Astrocyte of the cerebellum (primary cell): ENCODE measurements around the gene CTTNBP2.

ENCODE experiments used
- DNase-seq: peaks from one replicate; pipeline ENCODE4 v3.0.0-alpha.2; 2011; ENCODE audit warnings: low read depth
- H3K4me3 ChIP-seq: 2 replicates; pipeline ENCODE4 v1.5.1; 2011; ENCODE audit warnings: mild to moderate bottlenecking, low read depth, low read length, moderate library complexity
- CTCF ChIP-seq: IDR thresholded peaks from 2 replicates; pipeline ENCODE4 v1.5.1; 2012; ENCODE audit warnings: low read length, low read depth, moderate library complexity, mild to moderate bottlenecking; ENCODE audit errors: missing control alignments
- in situ Hi-C: cut with HindIII; loops from 2 replicates; pipeline ENCODE4 v1.10.0; 2017; ENCODE audit warnings: low sequenced_read_pairs

Gene CTTNBP2

GRCh38 chr7:117790731-117791130 is 82.5 kb downstream of the CTTNBP2 start:
- no peak for DNase-seq
- TF ChIP-seq CTCF: no peak
- in situ Hi-C loops: no loop called here
- H3K4me3 ChIP-seq: no peak overlapping the region

- no peak for TF ChIP-seq CTCF
- in situ Hi-C loops: no loop called here
- DNase-seq: no peak
- no peak overlapping the region for H3K4me3 ChIP-seq
Measured at GRCh38 chr7:117790251-117790650, 83.0 kb downstream of the CTTNBP2 start.

GRCh38 chr7:117785431-117785830 is 87.8 kb downstream of the CTTNBP2 start:
- no peak for DNase-seq
- TF ChIP-seq CTCF: no peak
- in situ Hi-C loops: no loop called here
- no peak overlapping the region for H3K4me3 ChIP-seq

- no peak overlapping the region for H3K4me3 ChIP-seq
- no peak for DNase-seq
- in situ Hi-C loops: no loop called here
- no peak for TF ChIP-seq CTCF
Measured at GRCh38 chr7:117784315-117784714, 88.9 kb downstream of the CTTNBP2 start.

GRCh38 chr7:117782761-117783160 is 90.5 kb downstream of the CTTNBP2 start:
- H3K4me3 ChIP-seq: no peak overlapping the region
- TF ChIP-seq CTCF: no peak
- DNase-seq: no peak

GRCh38 chr7:117781707-117782106 is 91.5 kb downstream of the CTTNBP2 start:
- no peak overlapping the region for H3K4me3 ChIP-seq

More at GRCh38 chr7:117782761-117783160, 90.5 kb downstream of the CTTNBP2 start:
- in situ Hi-C loops: no loop called here

More at GRCh38 chr7:117781707-117782106, 91.5 kb downstream of the CTTNBP2 start:
- TF ChIP-seq CTCF: no peak
- in situ Hi-C loops: no loop called here
- DNase-seq: no peak
